Neural progenitor cell (in vitro differentiated cells): Measurements from ENCODE around the gene CELF6.
"Not testable (repeated sequence)": the region's sequence is repeated elsewhere in the genome, so short reads cannot be mapped to it uniquely, and the experiment has no call there.

Source experiments
- CTCF ChIP-seq: fragments of 200-600 bp; sonication (generic); IDR thresholded peaks from 2 replicates; pipeline ENCODE4 v1.5.1; 2017; ENCODE audit warnings: antibody characterized with exemption, mild to moderate bottlenecking
- EZH2 ChIP-seq: fragments of 200-600 bp; sonication (generic); IDR thresholded peaks from 2 replicates; pipeline ENCODE4 v1.6.1; 2017; ENCODE audit warnings: antibody characterized with exemption, mild to moderate bottlenecking, moderate library complexity

DNA sequence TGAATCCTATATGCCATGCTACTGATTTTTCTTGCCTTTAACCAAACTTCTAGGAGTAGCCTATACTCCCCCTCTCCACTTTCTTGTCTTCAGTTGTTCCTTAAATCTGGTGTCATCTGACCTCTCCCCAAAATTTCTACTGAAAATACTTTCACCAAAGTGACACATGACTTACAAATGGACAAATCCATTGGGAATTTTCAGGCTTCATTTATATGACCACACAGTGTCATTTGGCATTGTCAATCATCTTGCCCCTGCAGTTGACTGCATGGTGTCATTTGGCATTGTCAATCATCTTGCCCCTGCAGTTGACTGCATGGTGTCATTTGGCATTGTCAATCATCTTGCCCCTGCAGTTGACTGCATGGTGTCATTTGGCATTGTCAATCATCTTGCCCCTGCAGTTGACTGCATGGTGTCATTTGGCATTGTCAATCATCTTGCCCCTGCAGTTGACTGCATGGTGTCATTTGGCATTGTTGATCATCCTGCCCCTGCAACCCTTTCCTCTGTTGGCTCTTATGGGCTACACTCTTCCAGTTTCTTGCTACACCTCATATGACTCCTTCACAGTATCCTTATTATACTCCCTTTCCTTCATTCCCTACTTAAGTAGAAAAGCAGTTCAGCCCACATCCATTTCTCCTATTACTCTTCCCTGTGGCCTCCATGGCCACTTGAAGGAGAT, 44.2 kb downstream of the CELF6 start:
- not testable (repeated sequence) for TF ChIP-seq CTCF, EZH2
